Neural crest cell (in vitro differentiated cells): ENCODE data around the gene OSR1. TPM values are rescaled to one million over a fixed set of nuclear protein-coding genes. Genes with fewer than 3 reads are reported as not detected.
A peak's percentile ranks its signal among the peaks of the same experiment; 100 is the strongest.
"Not testable (repeated sequence)": the region's sequence is repeated elsewhere in the genome, so short reads cannot be mapped to it uniquely, and the experiment has no call there.

ENCODE experiments used
- DNase-seq: peaks from one replicate; pipeline ENCODE4 v3.0.0; 2021; ENCODE audit warnings: low read depth, mixed read lengths, low spot score
- H3K27ac Mint-ChIP-seq: one replicate; pipeline ENCODE4 v1.8.0; 2021; ENCODE audit warnings: mild to moderate bottlenecking, mixed read lengths; ENCODE audit not compliant: unreplicated experiment
- H3K27me3 Mint-ChIP-seq: 2 replicates; pipeline ENCODE4 v1.8.0; 2021; ENCODE audit warnings: low read depth, mild to moderate bottlenecking, mixed read lengths
- H3K36me3 Mint-ChIP-seq: 2 replicates; pipeline ENCODE4 v1.8.0; 2021; ENCODE audit warnings: low read depth, mild to moderate bottlenecking, mixed read lengths
- H3K4me1 Mint-ChIP-seq: 2 replicates; pipeline ENCODE4 v1.8.0; 2021; ENCODE audit warnings: mixed read lengths
- H3K4me3 Mint-ChIP-seq: one replicate; pipeline ENCODE4 v1.8.0; 2021; ENCODE audit warnings: mild to moderate bottlenecking, mixed read lengths
- H3K9me3 Mint-ChIP-seq: 2 replicates; pipeline ENCODE4 v1.8.0; 2021; ENCODE audit warnings: mixed read lengths
- CTCF ChIP-seq: fragments of 200-600 bp; sonication (generic); conservative IDR thresholded peaks from 2 replicates; pipeline ENCODE4 v1.5.0; 2021; ENCODE audit warnings: antibody characterized with exemption, mild to moderate bottlenecking
- microRNA-seq: library from miRNA; unstranded; fragments of <30 nt; microRNA quantifications from one replicate; pipeline ENCODE4, GENCODE V29; 2020
- total RNA-seq: library from RNA; stranded (reverse); gene quantifications from 2 replicates; pipeline ENCODE4 v1.2.1, GENCODE V29; 2021

OSR1 gene
- total RNA-seq, 1 donor from 2014 or later, result 0.33 TPM

- no peak overlapping the region for H3K27ac Mint-ChIP-seq
- H3K36me3 Mint-ChIP-seq, result peaks cover 4% of the 10 kb centered on the region
- H3K9me3 Mint-ChIP-seq, result peaks cover under 1% of the 10 kb centered on the region
- no peak overlapping the region for H3K4me3 Mint-ChIP-seq
- TF ChIP-seq CTCF, result no peak
- no peaks in the 10 kb centered on the region for H3K27me3 Mint-ChIP-seq
- no peaks in the 10 kb centered on the region for H3K4me1 Mint-ChIP-seq
- no peak for DNase-seq
Observed at GRCh38 chr2:19313553-19313952, 44.9 kb downstream of the OSR1 start.

GRCh38 chr2:19312949-19313348 lies 45.5 kb downstream of the OSR1 start:
- DNase-seq, result no peak

GRCh38 chr2:19306065-19306464 lies 52.4 kb downstream of the OSR1 start:
- H3K4me1 Mint-ChIP-seq, H3K4me3 Mint-ChIP-seq, DNase-seq, H3K9me3 Mint-ChIP-seq, H3K27me3 Mint-ChIP-seq, H3K36me3 Mint-ChIP-seq: not testable (repeated sequence)
- H3K27ac Mint-ChIP-seq, result peak overlapping the region; percentile 12

More at GRCh38 chr2:19312949-19313348, 45.5 kb downstream of the OSR1 start:
- H3K9me3 Mint-ChIP-seq, result peaks cover 2% of the 10 kb centered on the region
- no peak overlapping the region for H3K4me3 Mint-ChIP-seq
- TF ChIP-seq CTCF, result peak; percentile 37
- H3K27me3 Mint-ChIP-seq, result no peaks in the 10 kb centered on the region
- H3K4me1 Mint-ChIP-seq, result no peaks in the 10 kb centered on the region
- H3K27ac Mint-ChIP-seq, result no peak overlapping the region
- peaks cover 6% of the 10 kb centered on the region for H3K36me3 Mint-ChIP-seq

GRCh38 chr2:19305400-19306055 lies 52.9 kb downstream of the OSR1 start:
- H3K36me3 Mint-ChIP-seq, H3K4me3 Mint-ChIP-seq, DNase-seq, H3K27me3 Mint-ChIP-seq, H3K9me3 Mint-ChIP-seq, H3K4me1 Mint-ChIP-seq: not testable (repeated sequence)
- H3K27ac Mint-ChIP-seq, result peak overlapping the region; percentile 84

GRCh38 chr2:19301706-19302105 lies 56.7 kb downstream of the OSR1 start:
- Mint-ChIP-seq H3K9me3 (peaks cover 4% of the 10 kb centered on the region), H3K36me3 (no peaks in the 10 kb centered on the region), H3K4me1 (peaks cover 9% of the 10 kb centered on the region), H3K27ac (no peak overlapping the region), H3K27me3 (no peaks in the 10 kb centered on the region), H3K4me3 (no peak overlapping the region)
- TF ChIP-seq CTCF, result no peak
- no peak for DNase-seq

Small RNAs within 50 kb of the gene (microRNA-seq; reads per million reads assigned to microRNA genes)
- 4.7 reads per million for gene MIR4757
